C4-2B (cell line): Measurements from ENCODE around the gene IRAG1.

Source experiments
- ZFX ChIP-seq: fragments of 450-650 bp; IDR thresholded peaks from 2 replicates; pipeline ENCODE4 v1.6.1; 2017
- TF ChIP-seq, protein P1 (sequence below): fragments of 450-650 bp; conservative IDR thresholded peaks from 2 replicates; pipeline ENCODE4 v1.5.1; 2017; ENCODE audit warnings: mild to moderate bottlenecking

- TF ChIP-seq, protein P1, sequence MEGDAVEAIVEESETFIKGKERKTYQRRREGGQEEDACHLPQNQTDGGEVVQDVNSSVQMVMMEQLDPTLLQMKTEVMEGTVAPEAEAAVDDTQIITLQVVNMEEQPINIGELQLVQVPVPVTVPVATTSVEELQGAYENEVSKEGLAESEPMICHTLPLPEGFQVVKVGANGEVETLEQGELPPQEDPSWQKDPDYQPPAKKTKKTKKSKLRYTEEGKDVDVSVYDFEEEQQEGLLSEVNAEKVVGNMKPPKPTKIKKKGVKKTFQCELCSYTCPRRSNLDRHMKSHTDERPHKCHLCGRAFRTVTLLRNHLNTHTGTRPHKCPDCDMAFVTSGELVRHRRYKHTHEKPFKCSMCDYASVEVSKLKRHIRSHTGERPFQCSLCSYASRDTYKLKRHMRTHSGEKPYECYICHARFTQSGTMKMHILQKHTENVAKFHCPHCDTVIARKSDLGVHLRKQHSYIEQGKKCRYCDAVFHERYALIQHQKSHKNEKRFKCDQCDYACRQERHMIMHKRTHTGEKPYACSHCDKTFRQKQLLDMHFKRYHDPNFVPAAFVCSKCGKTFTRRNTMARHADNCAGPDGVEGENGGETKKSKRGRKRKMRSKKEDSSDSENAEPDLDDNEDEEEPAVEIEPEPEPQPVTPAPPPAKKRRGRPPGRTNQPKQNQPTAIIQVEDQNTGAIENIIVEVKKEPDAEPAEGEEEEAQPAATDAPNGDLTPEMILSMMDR, result no peak
- no peak for TF ChIP-seq ZFX
These were observed 38.3 kb downstream of the IRAG1 start for GRCh38 chr11:10655227-10655626.
